Measurements from ENCODE around the gene NEK8.
"Not testable (repeated sequence)": the region's sequence is repeated elsewhere in the genome, so short reads cannot be mapped to it uniquely, and the experiment has no call there.

Gene NEK8

DNA sequence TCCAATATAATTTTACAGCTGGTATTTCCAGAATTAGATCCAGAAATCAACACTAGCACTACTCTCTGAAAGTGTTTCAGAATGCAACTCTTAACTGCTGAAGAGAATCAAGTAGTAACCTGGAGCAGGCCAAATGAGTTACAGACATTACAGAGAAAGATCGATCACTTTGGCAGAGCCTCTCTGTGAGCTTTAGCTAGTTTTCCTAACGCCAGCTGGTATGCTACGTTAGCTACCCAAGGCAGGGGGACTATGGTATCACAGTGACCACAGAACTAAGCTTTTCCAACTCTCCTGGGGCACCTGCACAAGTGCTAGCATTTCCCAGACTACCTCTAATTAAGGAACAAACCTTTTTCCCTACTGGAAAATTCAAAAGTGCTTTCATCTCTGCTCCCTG is 45.6 kb downstream of the NEK8 start:
- DNase-seq, result no peak

DNA sequence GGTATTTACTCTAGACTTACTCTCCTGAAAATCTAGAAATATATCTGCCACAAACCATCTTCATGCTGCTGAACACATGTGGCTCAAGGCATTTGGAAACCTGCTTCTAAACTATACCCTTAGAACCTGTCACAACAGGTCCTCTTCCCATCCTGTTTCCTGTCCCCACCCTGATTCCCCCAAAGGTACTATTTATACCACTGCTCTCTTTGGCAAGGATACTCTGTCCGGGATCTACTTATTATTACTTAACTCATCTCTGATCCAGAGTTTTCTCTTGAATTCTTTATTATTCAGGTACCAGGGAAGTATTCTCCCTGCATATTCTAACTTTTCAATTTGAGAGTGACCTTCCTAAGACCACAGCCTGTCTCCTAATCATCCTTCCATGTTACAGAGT is 48.6 kb downstream of the NEK8 start:
- DNase-seq, result no peak

GRCh38 chr17:28779601-28780000 is 51.0 kb downstream of the NEK8 start:
- not testable (repeated sequence) for DNase-seq

GRCh38 chr17:28783161-28783560 is 54.6 kb downstream of the NEK8 start:
- DNase-seq, result no peak

- DNase-seq, result no peak
Measured at GRCh38 chr17:28788100-28788499, 59.5 kb downstream of the NEK8 start.
